GM21737 (cell line): ENCODE measurements around the gene ATXN7.

Experiments
- ATAC-seq: cut with Tn5 transposase; IDR thresholded peaks from one replicate; pipeline ENCODE4 v1.9.1; 2021; ENCODE audit warnings: mild to moderate bottlenecking, moderate library complexity; ENCODE audit not compliant: unreplicated experiment

Gene ATXN7

DNA sequence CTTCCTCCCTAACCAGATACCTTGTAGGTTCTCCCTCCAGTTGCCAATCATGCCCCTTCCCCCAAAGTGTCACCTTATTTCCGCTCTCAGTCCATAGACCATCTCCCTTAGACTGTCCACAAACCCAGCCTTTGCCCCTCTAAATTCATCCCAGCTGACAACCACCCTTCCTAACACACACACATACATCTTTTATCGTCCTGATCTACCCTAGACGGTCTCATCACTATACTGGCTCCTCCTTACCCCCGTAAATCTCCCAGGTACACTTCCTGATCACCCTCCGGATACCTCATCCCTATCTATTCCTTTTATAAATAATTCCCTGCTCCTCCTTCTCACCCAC is 890 bp upstream of the ATXN7 start:
- no peak for ATAC-seq

DNA sequence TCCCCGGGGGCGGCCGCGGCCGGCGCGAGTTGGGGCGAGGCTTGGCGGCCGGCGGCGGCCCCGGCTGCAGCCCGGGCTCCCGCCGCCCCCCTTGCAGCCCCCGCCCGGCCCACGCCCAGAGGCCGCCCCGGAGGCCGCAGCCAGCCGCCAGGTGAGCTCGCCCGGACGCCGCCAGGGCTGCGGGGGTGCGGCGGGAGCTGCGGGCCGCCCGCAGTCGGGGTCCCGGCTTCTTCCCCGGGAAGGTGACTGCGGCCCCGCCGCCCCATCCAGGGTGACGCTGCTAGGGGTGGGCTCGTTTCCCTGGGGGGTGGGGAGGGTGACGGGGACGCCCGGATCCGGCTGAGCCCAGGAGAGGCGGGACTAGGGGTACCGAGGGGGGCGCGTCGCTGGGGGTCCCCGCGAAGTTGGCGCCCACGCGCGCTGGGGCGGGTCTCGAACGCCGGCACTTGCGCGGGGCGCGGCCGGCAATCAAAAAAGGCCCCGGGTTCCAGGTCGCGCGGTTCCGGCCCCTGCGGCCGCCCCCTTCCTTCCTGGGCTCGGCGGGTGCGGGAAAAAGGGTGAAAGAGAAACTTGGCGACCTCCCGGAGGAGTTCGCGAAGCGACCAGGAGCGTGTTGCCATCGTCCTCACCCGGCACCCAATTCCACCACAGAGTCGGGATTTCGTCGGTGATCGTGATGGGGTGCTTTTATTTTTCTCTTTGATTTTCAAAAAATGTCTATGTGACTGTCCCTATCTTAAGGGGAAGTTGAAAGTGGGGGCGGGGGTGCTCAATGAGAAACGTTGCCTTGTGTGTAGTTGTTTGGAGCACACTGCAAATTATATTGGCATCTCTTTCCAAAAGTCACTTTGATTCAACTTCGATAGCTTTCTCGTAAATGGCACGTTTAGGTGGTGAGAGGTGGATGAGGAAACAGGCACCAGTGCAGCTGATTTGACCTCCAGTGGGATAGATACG is 619 bp downstream of the ATXN7 start:
- ATAC-seq = peak; percentile 51

DNA sequence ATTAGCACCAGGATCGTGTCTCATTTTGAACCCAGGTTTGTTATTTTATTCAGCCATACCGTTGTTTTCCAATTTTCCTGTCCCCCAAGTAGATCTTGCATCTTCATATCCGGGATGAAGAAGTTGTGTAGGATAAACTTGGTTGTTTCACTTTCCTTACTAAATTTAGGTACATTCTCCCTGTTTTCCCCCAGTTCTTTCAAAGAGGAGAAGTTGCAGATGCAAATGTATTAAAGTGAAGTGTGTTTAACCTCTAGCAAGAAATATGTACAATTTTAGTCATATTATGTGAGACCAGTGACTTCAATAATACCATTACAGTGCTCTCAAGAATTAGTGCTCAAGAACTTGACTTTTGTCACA is 1.3 kb downstream of the ATXN7 start:
- no peak for ATAC-seq

DNA sequence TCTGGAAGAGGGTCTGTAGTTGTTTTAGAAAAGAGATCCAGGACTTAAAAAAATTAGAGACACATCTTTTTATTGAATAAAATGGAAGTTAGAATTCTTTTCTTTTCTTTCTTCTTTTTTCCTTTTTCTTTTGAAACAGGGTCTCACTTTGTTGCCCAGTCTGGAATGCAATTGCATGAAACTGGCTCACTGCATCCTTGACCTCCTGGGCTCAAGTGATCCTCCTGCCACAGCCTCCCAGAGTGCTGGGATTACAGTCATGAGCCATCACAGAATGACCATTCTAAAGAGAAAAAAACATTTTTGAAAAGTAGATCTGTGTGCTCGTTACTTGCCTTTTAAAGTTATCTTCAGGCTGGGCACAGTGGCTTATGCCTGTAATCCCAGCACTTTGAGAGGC is 3.6 kb downstream of the ATXN7 start:
- no peak for ATAC-seq

DNA sequence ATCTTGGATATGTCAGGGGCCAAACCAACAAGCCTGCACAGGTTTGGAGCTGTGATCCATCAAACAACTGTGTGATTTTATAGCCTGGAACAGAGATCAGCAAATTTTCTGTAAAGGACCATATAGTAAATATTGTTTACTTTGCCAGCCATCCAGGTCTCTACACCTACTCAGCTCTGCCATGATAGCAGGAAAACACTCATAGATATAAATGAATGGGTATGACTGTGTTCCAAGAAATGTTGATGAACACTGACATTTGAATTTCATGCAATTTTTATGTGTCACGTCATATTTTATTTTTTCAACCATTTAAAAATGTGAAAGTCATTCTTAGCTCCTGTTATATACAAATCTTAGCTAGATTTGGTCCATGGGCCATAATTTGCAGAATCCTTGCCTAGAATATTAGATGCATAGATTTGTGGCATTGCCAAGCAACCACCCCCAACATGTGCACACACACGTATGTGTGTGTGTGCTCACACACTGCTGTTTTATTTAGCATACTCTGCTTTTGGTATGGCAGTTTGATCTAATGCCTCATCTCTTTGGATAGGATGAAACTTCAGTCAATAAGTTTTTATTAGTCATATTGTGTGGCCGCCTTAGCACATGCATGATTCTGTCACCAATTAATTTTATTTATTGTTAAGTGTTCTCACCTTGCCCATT is 6.4 kb downstream of the ATXN7 start:
- no peak for ATAC-seq

- no peak for ATAC-seq
These were observed 6.9 kb downstream of the ATXN7 start for GRCh38 chr3:63870615-63871005.

- ATAC-seq = no peak
These were observed 8.7 kb downstream of the ATXN7 start for GRCh38 chr3:63872135-63872924.

DNA sequence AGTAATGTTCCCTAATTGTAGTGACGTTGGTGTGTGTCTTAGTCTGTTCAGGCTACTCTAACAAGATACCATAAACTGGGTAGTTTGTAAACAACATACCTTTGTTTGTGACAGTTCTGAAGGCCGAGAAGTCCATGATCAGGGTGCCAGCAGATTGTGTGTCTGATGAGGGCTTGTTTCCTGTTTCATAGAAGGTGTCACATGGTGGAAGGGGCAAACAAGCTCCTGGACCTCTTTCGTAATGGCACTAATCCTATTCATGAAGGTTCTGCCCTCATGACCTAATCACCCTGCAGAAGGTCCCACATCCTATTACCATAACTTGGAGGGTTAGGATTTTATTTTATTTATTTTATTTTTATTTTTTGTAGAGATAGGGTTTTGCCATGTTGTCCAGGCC is 11.1 kb downstream of the ATXN7 start:
- no peak for ATAC-seq

DNA sequence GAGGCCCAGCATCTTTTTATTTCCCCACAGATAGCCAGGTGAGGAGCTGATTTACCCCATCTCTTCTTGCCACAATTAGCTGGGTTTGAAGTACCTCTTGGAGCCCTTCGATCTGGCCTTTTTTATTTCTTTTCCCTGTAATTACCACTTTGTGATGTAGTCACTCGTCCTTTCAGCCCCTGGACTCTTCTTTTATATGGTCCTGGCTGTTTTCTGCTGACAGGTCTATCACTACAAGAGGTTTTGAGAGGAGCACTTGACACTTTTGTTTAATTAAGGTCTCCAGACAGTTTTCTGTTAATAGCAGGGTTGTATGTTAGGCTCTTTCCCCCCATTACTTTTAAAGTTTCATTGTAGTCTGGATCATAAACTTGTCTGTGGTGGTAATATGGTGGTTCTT is 11.8 kb downstream of the ATXN7 start:
- ATAC-seq = no peak

DNA sequence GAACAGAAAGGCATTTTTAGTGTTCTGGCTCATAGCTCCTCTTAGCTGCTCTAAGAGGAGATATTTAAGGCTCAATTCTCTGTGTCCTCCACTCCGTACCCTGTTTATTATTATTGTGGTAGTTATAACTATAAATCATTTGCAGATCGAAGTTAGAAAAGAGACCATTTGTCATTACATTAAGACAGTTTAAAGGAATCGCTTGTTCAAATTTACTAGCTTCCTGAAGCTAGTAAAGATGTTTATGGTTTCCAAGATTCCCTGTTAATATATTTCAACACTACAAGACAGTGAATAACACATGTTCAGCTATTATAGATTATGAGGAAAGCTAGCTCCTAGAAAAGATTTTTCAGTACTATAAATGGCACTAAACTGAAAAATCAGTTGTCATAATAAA is 12.6 kb downstream of the ATXN7 start:
- no peak for ATAC-seq

DNA sequence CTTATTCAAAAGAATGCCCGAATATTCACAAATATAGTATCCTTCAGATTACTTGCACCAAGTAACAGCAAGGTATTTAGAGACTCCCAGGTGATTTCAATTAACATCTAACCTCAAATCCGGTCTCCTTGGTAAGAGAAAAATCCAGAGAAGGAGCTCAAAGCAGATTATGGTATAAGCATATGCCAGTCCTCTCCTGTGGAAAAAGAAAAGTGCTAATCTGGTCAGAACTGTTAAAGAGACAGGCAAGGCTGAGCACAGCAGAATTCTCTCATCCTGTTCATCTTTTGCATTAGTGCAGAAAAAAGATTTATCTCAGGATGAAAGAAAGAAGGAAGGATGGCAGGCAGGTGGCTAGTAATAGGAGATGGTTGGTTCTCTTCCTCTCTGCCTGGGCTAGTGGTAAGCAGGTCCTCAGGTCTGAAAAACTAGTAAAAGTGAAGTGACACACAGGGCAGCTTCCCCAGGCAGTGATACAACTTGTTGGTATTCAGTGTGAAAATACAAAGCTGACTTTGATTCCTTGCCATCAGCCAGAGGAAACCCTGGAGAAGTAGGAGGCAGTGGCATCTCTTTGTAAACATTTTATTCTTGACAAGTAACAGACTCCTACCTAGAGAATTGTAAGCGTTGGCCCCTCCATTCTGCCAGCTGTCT is 14.2 kb downstream of the ATXN7 start:
- ATAC-seq = no peak

- ATAC-seq = no peak
These were observed 14.9 kb downstream of the ATXN7 start for GRCh38 chr3:63878394-63879060.

GRCh38 chr3:63880653-63881052 is 17.0 kb downstream of the ATXN7 start:
- ATAC-seq = no peak

DNA sequence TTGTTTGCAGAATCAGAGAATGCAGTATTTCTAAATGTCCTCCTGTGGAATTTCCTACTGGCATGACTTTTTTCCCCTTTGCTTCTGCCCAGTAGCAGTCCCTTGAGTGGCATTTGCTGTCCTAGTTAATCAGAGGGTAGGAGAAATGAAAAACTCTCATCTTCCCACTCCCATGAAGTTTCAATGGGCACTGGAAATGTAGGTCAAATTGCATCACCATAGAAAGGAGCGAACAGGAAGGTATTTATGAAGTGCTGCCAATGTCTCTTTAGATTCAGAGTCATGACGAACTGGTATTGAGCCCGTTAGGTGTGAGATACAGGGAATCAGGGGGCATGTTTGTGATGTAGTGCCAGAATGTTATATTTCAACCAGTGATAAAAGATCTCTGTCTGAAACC is 23.2 kb downstream of the ATXN7 start:
- ATAC-seq = no peak

DNA sequence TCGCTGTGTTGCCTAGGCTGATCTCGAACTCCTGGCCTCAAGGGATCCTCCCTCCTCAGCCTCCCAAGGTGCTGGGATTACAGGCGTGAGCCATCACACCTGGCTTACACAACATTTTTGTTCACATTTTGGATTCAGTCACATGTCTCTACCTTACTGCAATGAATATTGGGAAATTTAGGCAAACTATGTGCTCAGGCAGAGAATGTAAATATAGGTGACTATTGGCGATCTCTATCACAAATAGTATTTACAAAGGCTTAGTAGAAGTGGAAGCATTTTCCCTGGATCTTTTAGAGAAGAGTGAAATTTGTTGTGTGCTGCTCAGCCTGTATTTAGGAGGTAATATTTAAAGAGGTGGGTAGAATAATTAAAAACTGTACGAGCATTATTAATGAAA is 27.9 kb downstream of the ATXN7 start:
- no peak for ATAC-seq

GRCh38 chr3:63892773-63893352 is 29.2 kb downstream of the ATXN7 start:
- no peak for ATAC-seq

- ATAC-seq = no peak
These were observed 31.9 kb downstream of the ATXN7 start for GRCh38 chr3:63895422-63896189.

DNA sequence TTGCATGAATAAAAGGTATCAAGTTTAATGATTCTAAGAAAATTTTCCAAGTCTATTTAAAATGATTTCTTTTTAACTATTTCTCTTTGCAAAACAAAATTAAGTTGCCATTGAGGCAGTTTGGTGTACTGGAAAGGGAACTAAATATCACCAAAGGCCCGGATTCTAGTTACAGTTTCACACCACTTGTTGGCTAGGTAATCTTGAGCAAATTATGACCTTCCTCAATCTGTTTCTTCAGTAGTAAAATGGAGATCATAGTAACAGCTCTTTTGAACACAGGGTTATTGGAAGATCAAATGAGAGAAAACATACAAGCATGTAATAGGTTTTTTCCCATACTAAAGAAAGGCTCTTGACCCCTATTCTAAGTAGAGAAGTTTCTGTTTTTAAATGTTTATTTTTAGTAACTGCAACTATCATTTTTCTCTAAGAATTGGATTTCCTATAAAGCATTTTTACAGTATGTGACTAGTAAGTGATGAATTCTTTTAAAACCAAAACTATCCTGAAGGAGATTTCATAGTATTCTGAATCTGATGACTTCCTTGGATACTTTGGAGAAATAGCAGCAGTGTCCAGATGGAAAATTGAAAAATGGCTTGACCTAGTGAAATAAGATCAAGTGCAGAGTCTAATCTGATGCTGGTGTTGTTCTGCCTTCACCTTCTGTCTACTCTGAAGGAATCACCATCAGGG is 32.8 kb downstream of the ATXN7 start:
- peak; percentile 51 for ATAC-seq

GRCh38 chr3:63900010-63900409 is 36.3 kb downstream of the ATXN7 start:
- ATAC-seq = no peak
